ENCODE measurements around the gene DDX25. TPM values are rescaled to one million over a fixed set of nuclear protein-coding genes. Genes with fewer than 3 reads are reported as not detected.

DDX25 gene
- total RNA-seq, 1 donor from 2014 or later = not detected

DNA sequence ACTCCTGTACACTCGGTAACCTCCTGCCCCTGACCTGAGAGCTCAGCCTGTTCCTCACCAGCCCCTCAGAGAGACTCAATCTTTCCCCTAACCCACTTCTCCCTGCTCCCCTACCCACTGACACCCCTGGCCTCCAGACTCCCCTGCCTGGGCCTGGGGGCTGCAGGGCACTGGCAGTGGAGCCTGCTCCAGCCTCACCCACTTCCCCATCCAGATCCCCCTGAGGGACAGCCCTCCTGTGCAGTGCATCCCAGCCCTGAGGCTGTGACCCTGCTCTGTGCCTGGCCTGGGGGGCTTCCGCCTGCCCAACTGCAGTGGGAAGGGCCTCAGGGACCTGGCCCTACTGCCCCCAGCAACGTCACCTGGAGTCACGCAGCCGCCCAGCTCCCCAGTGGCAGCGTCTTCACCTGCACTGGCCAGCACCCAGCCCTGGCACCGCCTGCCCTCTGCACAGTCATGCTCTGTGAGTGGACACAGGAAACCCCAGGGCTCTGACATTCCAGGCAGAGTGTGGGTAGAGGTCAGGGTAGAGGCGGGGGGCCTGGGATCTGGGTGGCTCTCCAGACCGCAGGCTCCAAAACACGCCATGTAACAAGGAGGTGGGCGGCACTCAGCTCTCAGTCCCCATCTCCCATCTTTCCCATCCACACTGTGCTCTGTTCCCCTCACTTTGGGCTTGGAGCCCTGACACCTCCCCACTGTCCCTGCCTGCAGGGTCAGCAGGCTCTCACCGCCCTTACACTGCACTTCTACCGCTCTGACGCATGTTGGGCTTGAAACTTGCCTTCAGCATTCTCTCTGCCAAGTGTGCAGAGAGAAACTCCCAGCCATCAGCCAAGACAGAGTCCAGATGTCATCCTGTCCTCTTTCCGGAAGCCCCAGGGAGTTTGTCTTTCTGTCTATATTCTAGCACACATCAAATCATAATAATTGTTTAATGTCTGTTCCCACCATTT, 46.7 kb downstream of the DDX25 start:
- DNase-seq = peak; percentile 87

GRCh38 chr11:125951731-125952130, 47.4 kb downstream of the DDX25 start:
- DNase-seq = no peak

DNA sequence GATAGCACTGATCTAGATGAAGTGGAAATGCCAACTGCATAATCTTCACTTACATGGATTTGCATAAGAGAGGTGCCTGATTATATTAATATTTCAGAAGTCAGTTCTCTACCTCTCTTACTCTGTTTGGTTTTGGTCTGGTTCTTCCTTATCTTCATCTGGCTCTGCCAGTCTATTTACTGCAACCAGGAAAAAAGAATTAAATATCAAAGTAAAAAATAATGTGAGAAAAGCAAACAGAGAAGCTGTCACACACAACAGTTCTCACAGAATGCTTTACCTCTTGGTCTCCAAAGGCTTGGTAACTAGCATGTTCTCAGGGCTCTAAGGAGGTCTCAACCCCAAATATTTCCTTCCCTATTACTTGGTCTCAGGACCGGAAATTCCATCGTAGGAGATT, 48.3 kb downstream of the DDX25 start:
- no peak for DNase-seq

DNA sequence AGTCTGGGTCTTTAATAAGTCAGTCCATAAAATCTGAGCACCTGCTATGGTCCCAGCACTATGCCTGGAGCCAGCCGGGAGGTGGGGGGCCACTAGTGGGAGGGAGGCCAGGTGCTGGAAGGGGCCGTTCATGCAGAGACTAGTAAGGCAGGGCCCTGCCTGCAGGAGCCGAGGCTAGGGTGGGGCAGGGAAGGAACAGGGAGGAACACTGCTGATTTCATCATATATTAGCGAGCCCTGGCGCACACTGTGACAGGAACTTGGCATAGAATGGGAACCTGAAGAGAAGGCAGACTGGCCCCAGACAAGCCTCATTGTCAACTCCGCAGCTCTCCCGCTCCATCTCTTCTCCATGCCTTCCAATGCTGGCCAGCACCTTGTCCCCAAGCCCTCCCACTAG, 48.7 kb downstream of the DDX25 start:
- peak; percentile 62 for DNase-seq

DNA sequence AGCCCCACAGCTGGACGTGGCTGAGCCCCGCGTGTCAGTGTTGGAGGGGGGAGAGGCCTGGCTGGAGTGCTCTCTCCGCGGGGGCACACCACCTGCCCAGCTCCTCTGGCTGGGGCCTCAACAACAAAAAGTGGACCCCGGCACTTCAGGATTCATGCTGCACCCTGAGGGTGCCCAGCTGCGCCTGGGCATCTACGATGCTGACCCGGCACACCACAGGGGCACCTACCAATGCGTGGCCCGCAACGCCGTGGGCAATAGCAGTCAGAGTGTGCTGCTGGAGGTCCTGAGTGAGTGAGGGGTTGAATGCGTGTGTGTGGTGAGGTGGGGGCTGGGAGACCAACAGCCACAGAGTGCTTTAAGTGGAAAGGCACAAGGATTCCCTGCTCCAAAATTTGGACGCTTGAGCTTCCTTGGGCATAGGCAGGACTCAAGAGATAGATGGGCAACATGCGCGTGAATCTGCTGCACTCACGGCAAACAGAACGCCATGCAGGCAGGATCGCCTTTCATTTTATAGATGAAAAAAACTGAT, 49.2 kb downstream of the DDX25 start:
- DNase-seq = no peak

- no peak for DNase-seq
Measured at GRCh38 chr11:125954123-125954944, 50.0 kb downstream of the DDX25 start.

GRCh38 chr11:125954945-125955640, 50.8 kb downstream of the DDX25 start:
- no peak for DNase-seq

GRCh38 chr11:125955856-125956255, 51.5 kb downstream of the DDX25 start:
- DNase-seq = no peak

DNA sequence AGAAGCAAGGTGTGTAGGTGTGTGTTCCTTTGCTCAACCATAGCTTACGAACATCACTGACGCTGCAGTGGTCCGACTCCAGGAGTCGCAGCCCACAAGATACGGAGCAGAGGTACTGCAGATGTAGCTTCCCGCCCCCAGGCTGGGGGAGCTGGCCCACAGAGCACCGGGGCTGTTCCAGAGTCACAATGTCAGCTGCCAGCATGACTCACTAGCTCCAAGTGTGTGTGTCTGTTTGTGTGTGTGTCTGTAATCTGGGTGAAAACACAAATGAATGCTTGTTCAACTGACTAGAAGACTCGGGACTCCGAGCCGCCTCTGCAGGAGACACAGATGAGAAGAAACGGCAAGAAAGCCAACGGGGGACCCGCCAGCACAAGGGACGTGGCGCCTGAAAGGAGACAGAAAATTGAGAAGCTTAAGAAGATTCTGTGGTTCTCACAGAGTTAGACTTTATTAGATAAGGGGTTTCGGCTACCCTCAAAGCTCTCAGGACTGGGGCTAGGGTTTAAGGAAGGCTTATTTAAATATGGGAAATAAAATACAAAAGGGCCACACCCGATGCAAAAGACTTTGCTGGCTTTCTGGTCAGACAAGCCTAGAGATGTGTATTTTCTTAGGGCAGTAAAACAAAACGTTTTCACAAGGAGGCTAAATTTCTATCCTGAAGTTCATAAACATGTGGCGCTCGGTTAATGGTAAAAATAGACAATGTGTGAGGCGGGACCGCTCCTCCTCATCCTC, 52.3 kb downstream of the DDX25 start:
- DNase-seq = no peak

GRCh38 chr11:125957618-125958332, 53.5 kb downstream of the DDX25 start:
- DNase-seq = no peak

GRCh38 chr11:125958872-125959400, 54.6 kb downstream of the DDX25 start:
- no peak for DNase-seq

GRCh38 chr11:125959511-125959910, 55.2 kb downstream of the DDX25 start:
- no peak for DNase-seq

DNA sequence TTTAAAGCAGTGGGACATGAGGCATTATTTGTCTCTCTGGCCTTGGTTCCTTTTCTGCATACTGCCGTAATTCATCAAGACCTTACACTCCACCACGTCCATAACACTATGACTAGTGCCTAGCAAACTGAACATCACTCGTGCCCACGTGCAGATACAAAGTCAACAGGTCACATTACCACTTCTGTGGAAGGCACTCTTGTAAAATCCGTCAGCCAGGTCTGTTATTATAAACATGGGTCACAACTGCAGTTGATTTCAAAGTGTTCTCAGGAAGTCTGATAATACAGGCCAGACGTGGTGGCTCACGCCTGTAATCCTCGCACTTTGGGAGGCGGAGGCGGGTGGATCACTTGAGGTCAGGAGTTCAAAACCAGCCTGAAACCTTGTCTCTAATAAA, 55.6 kb downstream of the DDX25 start:
- no peak for DNase-seq

- no peak for DNase-seq
Measured at GRCh38 chr11:125960771-125961170, 56.5 kb downstream of the DDX25 start.

- DNase-seq = no peak
Measured at GRCh38 chr11:125967515-125967914, 63.2 kb downstream of the DDX25 start.

DNA sequence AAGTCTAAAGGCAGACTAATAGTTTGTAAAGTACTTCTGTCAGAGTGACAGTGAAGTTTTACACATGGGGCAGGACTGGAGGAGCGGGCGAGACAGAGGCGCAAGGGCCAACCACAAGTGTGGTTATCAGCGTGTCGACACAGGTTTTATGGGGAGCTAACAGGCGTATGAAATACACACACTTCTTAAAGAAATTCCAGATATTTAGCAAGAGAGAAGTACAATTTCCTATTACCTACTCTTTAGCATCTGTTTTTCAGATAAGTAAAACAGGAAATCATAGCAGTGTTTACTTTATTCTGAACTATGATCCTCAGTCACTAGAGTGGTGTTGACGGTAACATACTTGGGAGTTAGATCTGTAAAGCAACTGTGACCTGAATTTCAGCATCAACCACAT, 64.0 kb downstream of the DDX25 start:
- DNase-seq = no peak

DNA sequence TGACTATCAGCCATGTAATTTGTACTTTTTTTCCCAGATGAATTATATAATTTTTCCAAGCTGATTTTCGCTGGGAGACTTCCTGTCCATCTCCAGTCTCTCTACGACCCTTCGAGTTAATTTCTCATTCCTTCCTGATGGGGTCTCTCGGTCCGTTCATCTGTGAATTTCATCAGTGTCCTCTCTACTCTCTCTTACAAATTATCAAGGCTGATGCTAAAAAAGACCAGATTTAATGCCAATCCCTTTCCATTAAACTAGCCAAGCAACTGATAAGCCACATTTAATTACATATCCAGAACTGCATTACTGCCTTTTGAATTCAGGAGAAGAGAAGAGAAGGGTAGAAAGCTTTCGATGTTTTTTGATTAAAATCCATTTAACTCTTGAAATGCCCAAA, 67.3 kb downstream of the DDX25 start:
- no peak for DNase-seq

DNA sequence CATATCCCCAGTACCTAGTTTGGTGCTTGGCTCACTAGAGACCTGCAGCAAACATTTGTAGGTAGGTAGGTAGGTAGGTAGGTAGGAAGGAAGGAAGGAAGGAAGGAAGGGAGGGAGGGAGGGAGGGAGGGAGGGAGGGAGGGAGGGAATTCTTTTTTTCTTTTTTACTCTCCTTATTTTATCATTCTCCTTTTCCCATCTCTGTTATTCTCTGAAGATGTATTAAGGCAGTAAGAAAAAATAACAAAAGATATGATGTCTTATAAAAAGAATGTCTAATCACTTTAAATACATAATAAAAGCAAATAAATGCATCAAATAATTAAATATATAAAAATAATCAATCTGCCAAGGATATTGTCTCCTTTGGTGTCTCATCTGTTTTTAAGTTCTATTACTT, 70.0 kb downstream of the DDX25 start:
- no peak for DNase-seq

DNA sequence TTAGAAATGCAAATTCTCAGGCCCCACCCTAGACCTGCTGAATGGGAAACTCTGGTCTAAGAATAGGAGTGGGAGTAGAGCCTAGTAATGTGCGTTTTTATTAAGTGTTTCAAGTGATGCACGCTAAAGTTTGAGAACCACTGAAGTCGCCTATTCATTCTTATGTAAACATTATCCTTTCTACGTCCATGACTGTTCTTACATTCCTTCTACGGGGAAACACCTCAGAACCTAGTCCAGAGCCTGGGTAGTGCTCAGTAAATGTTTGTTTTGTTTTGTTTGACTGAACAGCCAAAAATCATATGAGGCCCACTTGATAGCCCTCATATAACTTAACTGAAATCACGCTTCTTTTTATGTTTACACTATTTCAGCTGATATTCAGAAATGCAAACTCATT, 71.3 kb downstream of the DDX25 start:
- DNase-seq = no peak

- DNase-seq = no peak
Measured at GRCh38 chr11:125976156-125976555, 71.8 kb downstream of the DDX25 start.

GRCh38 chr11:125977333-125977732, 73.0 kb downstream of the DDX25 start:
- no peak for DNase-seq
